Prostate gland (tissue), 2 donors: ENCODE results near the gene DOP1A. TPM values are rescaled to one million over a fixed set of nuclear protein-coding genes. Genes with fewer than 3 reads are reported as not detected.

ENCODE experiments used
- DNase-seq: peaks from one replicate; pipeline ENCODE4 v3.0.0-alpha.2; 2019; ENCODE audit warnings: low spot score
- H3K27ac ChIP-seq, 2 donors: fragments of 200-600 bp; sonication (generic); 2 replicates each; pipeline ENCODE4 v1.5.1; 2017 to 2019
- H3K27me3 ChIP-seq: fragments of 200-600 bp; sonication (generic); replicated peaks from 2 replicates; pipeline ENCODE4 v1.5.1; 2019; ENCODE audit not compliant: insufficient read depth
- H3K36me3 ChIP-seq, 2 donors: fragments of 200-600 bp; sonication (generic); 1 replicate in 1 of 2; 2 replicates in 1 of 2; pipeline versions ENCODE4 v1.5.1 to v1.8.1; 2017 to 2019
- H3K4me1 ChIP-seq: fragments of 200-600 bp; sonication (generic); replicated peaks from 2 replicates; pipeline ENCODE4 v1.5.1; 2019
- H3K4me3 ChIP-seq, 2 donors: fragments of 200-600 bp; sonication (generic); 2 replicates each; pipeline ENCODE4 v1.5.1; 2017 to 2019
- H3K9me3 ChIP-seq: fragments of 200-600 bp; sonication (generic); 2 replicates; pipeline ENCODE4 v1.5.1; 2017
- POLR2A ChIP-seq: fragments of 450-650 bp; IDR thresholded peaks from one replicate; pipeline ENCODE4 v1.6.1; 2016; ENCODE audit warnings: antibody characterized with exemption, mild to moderate bottlenecking
- POLR2AphosphoS5 ChIP-seq: sonication (generic); formaldehyde crosslinking; IDR thresholded peaks from one replicate; pipeline ENCODE4 v1.6.1; 2017; ENCODE audit warnings: antibody characterized with exemption
- WGBS: methylation state at CpG from one replicate; pipeline ENCODE4 v1.1.5; 2018; 5-methylcytosine and 5-hydroxymethylcytosine counted together
- intact Hi-C: fragments of 100-400 bp; cut with DNase I; formaldehyde crosslinking; loops from one replicate; pipeline ENCODE4 v1.14.2; 2022
- total RNA-seq, 2 donors: library from RNA; depleted of rRNA; stranded (reverse); fragments of >200 nt; gene quantifications; one replicate each; pipeline ENCODE4 v1.1.0, GENCODE V29; 2016
- TF ChIP-seq, protein P1 (sequence below), 4 experiments: fragments of 200-600 bp in 2 of 4; fragments of 450-650 bp in 2 of 4; sonication (generic) in 2 of 4; IDR thresholded peaks; 1 replicate in 3 of 4; 2 replicates in 1 of 4; pipeline ENCODE4 v1.5.1; 2016 to 2019; ENCODE audit warnings: antibody characterized with exemption in 4 of 4, mild to moderate bottlenecking in 2 of 4, moderate library complexity in 2 of 4

Gene DOP1A
- total RNA-seq, 2 donors from 2014 or later = 27.6 to 55.2 TPM

DNA sequence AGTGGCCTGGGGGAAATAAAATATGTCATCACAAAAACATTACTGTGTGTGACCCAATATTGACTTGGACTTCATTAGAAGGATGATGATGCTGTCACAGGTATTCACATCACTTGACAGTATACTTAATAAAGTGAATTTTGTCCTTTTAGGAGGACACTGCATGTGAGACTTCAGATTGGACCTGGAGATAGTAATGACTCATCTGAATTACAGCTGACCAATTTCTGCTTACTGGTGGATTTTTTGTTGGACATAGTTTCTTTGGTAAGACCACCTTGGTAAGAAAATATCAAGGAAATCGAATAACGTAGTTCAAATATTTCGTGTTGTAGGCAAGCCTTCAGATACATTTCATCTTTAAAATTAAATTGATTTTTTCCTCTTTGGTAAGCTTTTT, 57.1 kb downstream of the DOP1A start:
- WGBS = 97% methylated on average over 3 of the region's 3 CpGs
- no peaks in the 10 kb centered on the region for H3K36me3 ChIP-seq
- TF ChIP-seq POLR2AphosphoS5 (no peak), POLR2A (no peak)
- TF ChIP-seq, protein P1, sequence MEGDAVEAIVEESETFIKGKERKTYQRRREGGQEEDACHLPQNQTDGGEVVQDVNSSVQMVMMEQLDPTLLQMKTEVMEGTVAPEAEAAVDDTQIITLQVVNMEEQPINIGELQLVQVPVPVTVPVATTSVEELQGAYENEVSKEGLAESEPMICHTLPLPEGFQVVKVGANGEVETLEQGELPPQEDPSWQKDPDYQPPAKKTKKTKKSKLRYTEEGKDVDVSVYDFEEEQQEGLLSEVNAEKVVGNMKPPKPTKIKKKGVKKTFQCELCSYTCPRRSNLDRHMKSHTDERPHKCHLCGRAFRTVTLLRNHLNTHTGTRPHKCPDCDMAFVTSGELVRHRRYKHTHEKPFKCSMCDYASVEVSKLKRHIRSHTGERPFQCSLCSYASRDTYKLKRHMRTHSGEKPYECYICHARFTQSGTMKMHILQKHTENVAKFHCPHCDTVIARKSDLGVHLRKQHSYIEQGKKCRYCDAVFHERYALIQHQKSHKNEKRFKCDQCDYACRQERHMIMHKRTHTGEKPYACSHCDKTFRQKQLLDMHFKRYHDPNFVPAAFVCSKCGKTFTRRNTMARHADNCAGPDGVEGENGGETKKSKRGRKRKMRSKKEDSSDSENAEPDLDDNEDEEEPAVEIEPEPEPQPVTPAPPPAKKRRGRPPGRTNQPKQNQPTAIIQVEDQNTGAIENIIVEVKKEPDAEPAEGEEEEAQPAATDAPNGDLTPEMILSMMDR (IDR thresholded peaks at IDR 0.05) = no peak

DNA sequence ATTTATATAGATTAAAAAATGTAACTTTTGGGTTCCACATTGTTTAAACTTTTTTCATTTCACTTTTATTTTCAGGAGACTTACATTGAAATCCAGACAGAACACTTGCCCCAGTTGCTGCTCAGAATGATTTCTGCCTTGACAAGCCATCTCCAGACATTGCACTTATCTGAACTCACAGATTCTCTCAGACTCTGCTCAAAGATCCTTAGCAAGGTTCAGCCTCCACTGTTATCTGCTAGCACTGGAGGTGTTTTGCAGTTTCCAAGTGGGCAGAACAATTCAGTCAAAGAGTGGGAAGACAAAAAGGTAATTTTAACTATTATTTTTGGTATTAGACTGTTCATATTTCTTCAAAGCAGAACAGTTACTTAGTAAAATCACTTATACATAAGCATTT, 58.0 kb downstream of the DOP1A start:
- H3K4me3 ChIP-seq = no peak overlapping the region
- H3K9me3 ChIP-seq = no peaks in the 10 kb centered on the region
- no peak overlapping the region for H3K27ac ChIP-seq
- H3K27me3 ChIP-seq = no peaks in the 10 kb centered on the region
- TF ChIP-seq, protein P1 (IDR thresholded peaks at IDR 0.05) = no peak
- TF ChIP-seq POLR2A = no peak
- TF ChIP-seq POLR2AphosphoS5 = no peak
- DNase-seq = no peak
- intact Hi-C loops = no loop called here
- H3K36me3 ChIP-seq = no peaks in the 10 kb centered on the region
- no peaks in the 10 kb centered on the region for H3K4me1 ChIP-seq

More for the DNA sequence above, 57.1 kb downstream of the DOP1A start:
- no peaks in the 10 kb centered on the region for H3K27me3 ChIP-seq
- intact Hi-C loops = no loop called here
- DNase-seq = no peak
- no peaks in the 10 kb centered on the region for H3K4me1 ChIP-seq
- no peak overlapping the region for H3K4me3 ChIP-seq
- no peaks in the 10 kb centered on the region for H3K9me3 ChIP-seq
- H3K27ac ChIP-seq = no peak overlapping the region

DNA sequence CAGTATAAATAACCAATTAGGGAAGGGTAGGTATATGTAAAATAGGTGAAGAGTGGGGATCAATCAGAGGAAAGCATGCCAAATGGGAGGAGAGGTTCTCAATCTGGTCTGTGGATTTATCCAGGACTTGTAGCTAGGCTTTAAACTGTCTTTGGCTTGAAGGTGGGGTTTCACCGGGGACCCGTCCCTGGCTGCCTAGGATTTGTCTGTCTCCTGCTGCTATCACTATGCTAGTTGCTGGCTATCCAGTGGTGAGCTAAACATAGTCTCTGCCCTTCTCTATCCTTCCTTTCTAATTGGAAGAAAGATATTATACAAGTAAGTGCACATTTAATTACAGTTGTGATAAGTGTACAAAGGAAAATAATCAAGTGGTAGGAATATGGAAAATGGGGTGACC, 58.8 kb downstream of the DOP1A start:
- TF ChIP-seq, protein P1 (IDR thresholded peaks at IDR 0.05) = no peak
- no peak for TF ChIP-seq POLR2A
- TF ChIP-seq POLR2AphosphoS5 = no peak
- no peaks in the 10 kb centered on the region for H3K27me3 ChIP-seq
- no peaks in the 10 kb centered on the region for H3K4me1 ChIP-seq
- H3K4me3 ChIP-seq = no peak overlapping the region
- intact Hi-C loops = no loop called here
- H3K9me3 ChIP-seq = no peaks in the 10 kb centered on the region
- H3K27ac ChIP-seq = no peak overlapping the region
- WGBS = 98% methylated on average over 2 of the region's 2 CpGs
- no peaks in the 10 kb centered on the region for H3K36me3 ChIP-seq
- DNase-seq = no peak

DNA sequence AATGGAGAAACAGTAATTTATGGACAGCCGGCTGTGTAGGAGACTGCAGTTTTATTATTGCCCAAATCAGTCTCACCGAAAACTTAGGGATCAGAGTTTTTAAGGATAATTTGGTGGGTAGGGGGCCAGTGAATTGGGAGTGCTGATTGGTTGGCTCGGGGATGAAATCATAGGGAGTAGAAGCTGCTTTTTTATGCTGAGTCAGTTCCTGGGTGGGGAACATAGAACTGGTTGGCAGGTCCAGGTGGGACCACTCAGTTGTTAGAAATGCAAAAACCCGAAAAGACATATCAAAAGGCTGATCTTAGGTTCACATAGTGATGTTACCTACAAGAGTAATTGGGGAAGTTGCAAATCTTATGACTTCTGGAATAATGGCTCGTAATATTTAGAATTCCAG, 59.3 kb downstream of the DOP1A start:
- no peak for DNase-seq

DNA sequence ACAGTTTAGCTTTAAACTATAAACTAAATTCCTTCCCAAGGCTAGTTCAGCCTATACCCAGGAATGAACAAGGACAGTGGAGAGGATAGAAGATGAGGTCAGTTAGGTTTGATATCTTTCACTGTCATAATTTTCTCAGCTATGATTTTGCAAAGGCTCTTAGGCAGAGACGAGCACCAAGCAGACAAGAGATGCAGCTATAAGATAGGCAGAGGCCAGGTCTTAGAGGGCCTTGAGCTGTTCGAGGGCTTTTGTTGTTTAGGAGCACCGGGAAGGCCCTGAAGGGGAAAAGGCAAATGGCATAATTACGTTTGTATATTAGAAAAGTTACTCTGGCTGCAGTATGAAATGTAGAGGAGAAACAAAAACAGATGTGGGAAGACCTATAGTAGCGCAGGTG, 59.8 kb downstream of the DOP1A start:
- H3K4me3 ChIP-seq = no peak overlapping the region
- no peak for DNase-seq
- no peaks in the 10 kb centered on the region for H3K27me3 ChIP-seq
- H3K27ac ChIP-seq = no peak overlapping the region
- no peaks in the 10 kb centered on the region for H3K4me1 ChIP-seq
- 93% methylated on average over 5 of the region's 5 CpGs for WGBS
- H3K36me3 ChIP-seq = no peaks in the 10 kb centered on the region
- no peaks in the 10 kb centered on the region for H3K9me3 ChIP-seq
- intact Hi-C loops = no loop called here
- TF ChIP-seq POLR2AphosphoS5 = no peak
- TF ChIP-seq, protein P1 (IDR thresholded peaks at IDR 0.05) = no peak
- no peak for TF ChIP-seq POLR2A

More for the DNA sequence above, 59.3 kb downstream of the DOP1A start:
- no peaks in the 10 kb centered on the region for H3K36me3 ChIP-seq
- H3K9me3 ChIP-seq = no peaks in the 10 kb centered on the region
- H3K4me1 ChIP-seq = no peaks in the 10 kb centered on the region
- intact Hi-C loops = no loop called here
- H3K4me3 ChIP-seq = no peak overlapping the region
- no peak overlapping the region for H3K27ac ChIP-seq
- 85% methylated on average over 5 of the region's 5 CpGs for WGBS
- TF ChIP-seq, protein P1 (IDR thresholded peaks at IDR 0.05) = no peak
- no peak for TF ChIP-seq POLR2AphosphoS5
- no peak for TF ChIP-seq POLR2A
- H3K27me3 ChIP-seq = no peaks in the 10 kb centered on the region
